Duodenal mucosa (tissue), 2 donors: Measurements from ENCODE around the gene TAF13.

ENCODE experiments used
- H3K27ac ChIP-seq: one replicate; pipeline ENCODE4 v1.7.0; 2013; ENCODE audit warnings: low read depth, low read length
- H3K27me3 ChIP-seq, 2 donors: one replicate each; pipeline ENCODE4 v1.7.0; 2013; ENCODE audit warnings: low read length in 2 of 2, control low read depth in 1 of 2; ENCODE audit not compliant: insufficient read depth in 2 of 2, control insufficient read depth in 1 of 2
- H3K36me3 ChIP-seq, 2 donors: one replicate each; pipeline ENCODE4 v1.7.0; 2013; ENCODE audit warnings: low read length in 2 of 2, control low read depth in 1 of 2; ENCODE audit not compliant: insufficient read depth in 2 of 2, control insufficient read depth in 1 of 2
- H3K4me1 ChIP-seq, 2 donors: one replicate each; pipeline ENCODE4 v1.7.0; 2013; ENCODE audit warnings: low read length in 2 of 2, control low read depth in 1 of 2; ENCODE audit not compliant: insufficient read depth in 2 of 2, control insufficient read depth in 1 of 2
- H3K4me3 ChIP-seq, 2 donors: one replicate each; pipeline ENCODE4 v1.7.0; 2013; ENCODE audit warnings: low read length in 2 of 2, low read depth in 1 of 2
- H3K9ac ChIP-seq, 2 donors: one replicate each; pipeline ENCODE4 v1.7.0; 2013; ENCODE audit warnings: low read length in 2 of 2, low read depth in 1 of 2
- H3K9me3 ChIP-seq, 2 donors: one replicate each; pipeline ENCODE4 v1.7.0; 2013; ENCODE audit warnings: low read length in 2 of 2, control low read depth in 1 of 2; ENCODE audit not compliant: control insufficient read depth in 1 of 2

TAF13 gene

GRCh38 chr1:109111386-109112055 is 35.7 kb upstream of the TAF13 start:
- no peaks in the 10 kb centered on the region for H3K36me3 ChIP-seq
- H3K27ac ChIP-seq = no peak overlapping the region
- H3K4me1 ChIP-seq = peaks cover 17 to 25% of the 10 kb centered on the region in 2 donors
- H3K9me3 ChIP-seq = no peaks in the 10 kb centered on the region
- H3K9ac ChIP-seq = no peak overlapping the region
- peaks cover 6 to 10% of the 10 kb centered on the region in 2 donors for H3K27me3 ChIP-seq
- H3K4me3 ChIP-seq = no peak overlapping the region

GRCh38 chr1:109109906-109110305 is 34.1 kb upstream of the TAF13 start:
- Histone ChIP-seq H3K36me3 (no peaks in the 10 kb centered on the region), H3K9me3 (no peaks in the 10 kb centered on the region), H3K27me3 (peaks cover 6 to 9% of the 10 kb centered on the region in 2 donors), H3K4me1 (peaks cover 17 to 25% of the 10 kb centered on the region in 2 donors), H3K4me3 (no peak overlapping the region), H3K27ac (no peak overlapping the region), H3K9ac (no peak overlapping the region)

GRCh38 chr1:109107785-109108184 is 32.0 kb upstream of the TAF13 start:
- Histone ChIP-seq H3K9me3 (no peaks in the 10 kb centered on the region), H3K36me3 (no peaks in the 10 kb centered on the region), H3K4me3 (no peak overlapping the region), H3K27ac (no peak overlapping the region), H3K27me3 (no peaks in the 10 kb centered on the region), H3K4me1 (peaks cover 6 to 9% of the 10 kb centered on the region in 2 donors), H3K9ac (no peak overlapping the region)

GRCh38 chr1:109105881-109106280 is 30.1 kb upstream of the TAF13 start:
- H3K36me3 ChIP-seq = no peaks in the 10 kb centered on the region
- no peaks in the 10 kb centered on the region for H3K9me3 ChIP-seq
- peaks cover 0 to 4% of the 10 kb centered on the region in 2 donors for H3K4me1 ChIP-seq
- H3K27ac ChIP-seq = no peak overlapping the region
- H3K27me3 ChIP-seq = no peaks in the 10 kb centered on the region
- no peak overlapping the region for H3K4me3 ChIP-seq
- H3K9ac ChIP-seq = no peak overlapping the region

- Histone ChIP-seq H3K27ac (no peak overlapping the region), H3K4me1 (peaks cover 0 to 4% of the 10 kb centered on the region in 2 donors), H3K4me3 (no peak overlapping the region), H3K9ac (no peak overlapping the region), H3K36me3 (no peaks in the 10 kb centered on the region), H3K27me3 (no peaks in the 10 kb centered on the region), H3K9me3 (no peaks in the 10 kb centered on the region)
These were observed 28.8 kb upstream of the TAF13 start for GRCh38 chr1:109104364-109105151.

- Histone ChIP-seq H3K36me3 (peaks cover 0 to 8% of the 10 kb centered on the region in 2 donors), H3K9me3 (no peaks in the 10 kb centered on the region), H3K27ac (peak overlapping the region; percentile 92)
These were observed 24.4 kb upstream of the TAF13 start for GRCh38 chr1:109099938-109100773.

GRCh38 chr1:109096120-109096519 is 20.3 kb upstream of the TAF13 start:
- H3K27ac ChIP-seq = no peak overlapping the region
- H3K9ac ChIP-seq = no peak overlapping the region
- peaks cover 15 to 21% of the 10 kb centered on the region in 2 donors for H3K4me1 ChIP-seq

More at GRCh38 chr1:109099938-109100773, 24.4 kb upstream of the TAF13 start:
- Histone ChIP-seq H3K4me1 (peaks cover 0 to 9% of the 10 kb centered on the region in 2 donors), H3K4me3 (peak overlapping the region; percentile 91 to 97), H3K27me3 (no peaks in the 10 kb centered on the region), H3K9ac (peak overlapping the region; percentile 93 to 98)

GRCh38 chr1:109095631-109096030 is 19.8 kb upstream of the TAF13 start:
- Histone ChIP-seq H3K9me3 (no peaks in the 10 kb centered on the region), H3K4me1 (peaks cover 15 to 21% of the 10 kb centered on the region in 2 donors), H3K9ac (no peak overlapping the region), H3K36me3 (peaks cover 9 to 30% of the 10 kb centered on the region in 2 donors), H3K27ac (no peak overlapping the region), H3K4me3 (no peak overlapping the region), H3K27me3 (no peaks in the 10 kb centered on the region)

More at GRCh38 chr1:109096120-109096519, 20.3 kb upstream of the TAF13 start:
- no peak overlapping the region for H3K4me3 ChIP-seq
- H3K9me3 ChIP-seq = no peaks in the 10 kb centered on the region
- no peaks in the 10 kb centered on the region for H3K27me3 ChIP-seq
- H3K36me3 ChIP-seq = peaks cover 9 to 30% of the 10 kb centered on the region in 2 donors

- H3K9ac ChIP-seq = no peak overlapping the region
- no peaks in the 10 kb centered on the region for H3K27me3 ChIP-seq
- peaks cover 20 to 21% of the 10 kb centered on the region in 2 donors for H3K4me1 ChIP-seq
- peaks cover 9 to 30% of the 10 kb centered on the region in 2 donors for H3K36me3 ChIP-seq
- no peak overlapping the region for H3K4me3 ChIP-seq
- H3K9me3 ChIP-seq = no peaks in the 10 kb centered on the region
- no peak overlapping the region for H3K27ac ChIP-seq
These were observed 19.1 kb upstream of the TAF13 start for GRCh38 chr1:109094871-109095270.
